Naive thymus-derived CD4-positive, alpha-beta T cell (primary cell): ENCODE data around the gene PER1. TPM values are rescaled to one million over a fixed set of nuclear protein-coding genes. Genes with fewer than 3 reads are reported as not detected.

Experiments used
- ATAC-seq: fragments of 150-1000 bp; cut with Tn5 transposase; 2 replicates; pipeline ENCODE4 v1.10.0; 2021; ENCODE audit warnings: mild to moderate bottlenecking, moderate library complexity
- CTCF ChIA-PET: fragments of 350-600 bp; sonication (Branson Sonifier 250); formaldehyde crosslinking; loops from one replicate; lab custom pipeline; 2021; ENCODE audit warnings: antibody characterized with exemption; lab: Charles Lee
- POLR2A ChIA-PET: fragments of 350-600 bp; sonication (Branson Sonifier 250); formaldehyde crosslinking; loops from one replicate; lab custom pipeline; 2021; ENCODE audit warnings: antibody characterized with exemption, inconsistent platforms; lab: Charles Lee
- DNase-seq, 9 donors: peaks; one replicate each; pipeline versions ENCODE4 v3.0.0 to v3.0.0-alpha.2; 2020 to 2022; ENCODE audit warnings: mixed read lengths in 1 of 9
- H3K27ac ChIP-seq: one replicate; pipeline ENCODE4 v1.7.0; 2013; ENCODE audit warnings: mild to moderate bottlenecking, low read depth, low read length, moderate library complexity
- H3K27me3 ChIP-seq, 2 donors: one replicate each; pipeline ENCODE4 v1.7.0; 2013; ENCODE audit warnings: low read length in 2 of 2, mild to moderate bottlenecking in 2 of 2, moderate library complexity in 2 of 2; ENCODE audit not compliant: control insufficient read depth in 2 of 2, insufficient read depth in 2 of 2
- H3K36me3 ChIP-seq, 3 experiments: 1 replicate in 2 of 3; 2 replicates in 1 of 3; pipeline ENCODE4 v1.7.0; 2013; ENCODE audit warnings: low read length in 3 of 3, mild to moderate bottlenecking in 3 of 3, moderate library complexity in 1 of 3; ENCODE audit not compliant: insufficient read depth in 3 of 3, control insufficient read depth in 2 of 3
- H3K4me1 ChIP-seq, 2 donors: one replicate each; pipeline ENCODE4 v1.7.0; 2013; ENCODE audit warnings: low read length in 2 of 2, mild to moderate bottlenecking in 2 of 2, moderate library complexity in 1 of 2; ENCODE audit not compliant: control insufficient read depth in 2 of 2, insufficient read depth in 2 of 2
- H3K4me3 ChIP-seq: 2 replicates; pipeline ENCODE4 v1.7.0; 2013; ENCODE audit warnings: mild to moderate bottlenecking, low read length
- H3K9me3 ChIP-seq, 3 experiments: 1 replicate in 2 of 3; 2 replicates in 1 of 3; pipeline ENCODE4 v1.7.0; 2013; ENCODE audit warnings: low read length in 3 of 3; ENCODE audit not compliant: control insufficient read depth in 2 of 3
- H3K27ac Mint-ChIP-seq, 9 donors: one replicate each; pipeline ENCODE4 v1.8.0; 2020 to 2022; ENCODE audit warnings: mixed read lengths in 9 of 9, mild to moderate bottlenecking in 8 of 9, moderate library complexity in 5 of 9, inconsistent platforms in 2 of 9
- H3K27me3 Mint-ChIP-seq, 5 donors: one replicate each; pipeline ENCODE4 v1.8.0; 2021 to 2022; ENCODE audit warnings: mixed read lengths in 5 of 5, mild to moderate bottlenecking in 1 of 5
- H3K36me3 Mint-ChIP-seq, 5 donors: one replicate each; pipeline ENCODE4 v1.8.0; 2020 to 2022; ENCODE audit warnings: mixed read lengths in 5 of 5, mild to moderate bottlenecking in 3 of 5, inconsistent platforms in 1 of 5
- H3K4me1 Mint-ChIP-seq, 7 donors: one replicate each; pipeline ENCODE4 v1.8.0; 2020 to 2022; ENCODE audit warnings: mixed read lengths in 7 of 7, mild to moderate bottlenecking in 3 of 7, inconsistent platforms in 1 of 7
- H3K4me3 Mint-ChIP-seq, 10 donors: one replicate each; pipeline ENCODE4 v1.8.0; 2020 to 2022; ENCODE audit warnings: mild to moderate bottlenecking in 10 of 10, mixed read lengths in 10 of 10, moderate library complexity in 6 of 10, inconsistent platforms in 2 of 10
- H3K9me3 Mint-ChIP-seq, 11 donors: one replicate each; pipeline ENCODE4 v1.8.0; 2020 to 2022; ENCODE audit warnings: mixed read lengths in 11 of 11, mild to moderate bottlenecking in 4 of 11, inconsistent platforms in 1 of 11, moderate library complexity in 1 of 11
- intact Hi-C, 2 donors: fragments of 100-400 bp; cut with micrococcal nuclease; formaldehyde crosslinking; loops; one replicate each; pipeline ENCODE4 v1.15.1; 2023
- polyA plus RNA-seq, 2 donors: library from polyadenylated mRNA; unstranded; fragments of 300-500 nt; fragmentation: Illumina TruSeq; gene quantifications; one replicate each; pipeline ENCODE4 v1.2.3, GENCODE V29; 2021
- total RNA-seq, 6 experiments: library from RNA in 5 of 6; stranded (reverse) in 5 of 6; gene quantifications; 1 replicate in 5 of 6; 2 replicates in 1 of 6; pipeline ENCODE4 v1.2.3 and lab custom pipeline; 2021 to 2026

Gene PER1
- total and polyA plus RNA-seq, 7 experiments from 2014 or later: 7.9 to 1,786 (median 80.1) TPM

- Histone ChIP-seq H3K9me3 (no peaks in the 10 kb centered on the region), H3K4me3 (peak overlapping the region; percentile 95), H3K27ac (peak overlapping the region; percentile 64), H3K36me3 (no peaks in the 10 kb centered on the region), H3K27me3 (peaks cover 0 to 9% of the 10 kb centered on the region in 2 donors), H3K4me1 (peaks cover 52 to 54% of the 10 kb centered on the region in 2 donors)
- ChIA-PET POLR2A (interaction anchor here (0.6 to 4.8 kb wide), 34 partner anchors 10 to 828 kb away, joined by 3 to 55 read pairs (median 6); partner anchors contain the start of genes BORCS6, CTC1, NAA38 and NDEL1), CTCF (interaction anchor here (0.7 to 13.2 kb wide), 25 partner anchors 7 to 181 kb away, joined by 3 to 248 read pairs (median 6); partner anchors contain the start of genes ALOX12B, BORCS6 and SLC25A35)
- ATAC-seq (peak; percentile 71), DNase-seq (peak in 8 of 9 donors; percentile 89 to 94 (median 92))
- Mint-ChIP-seq H3K4me3 (peak overlapping the region; percentile 88 to 99 (median 93)), H3K36me3 (peaks cover 0 to 9% (median 0%) of the 10 kb centered on the region in 5 donors), H3K27me3 (peaks cover 4 to 77% (median 45%) of the 10 kb centered on the region in 5 donors), H3K9me3 (peaks cover 0 to 31% (median 0%) of the 10 kb centered on the region in 11 donors), H3K4me1 (peaks cover 35 to 68% (median 62%) of the 10 kb centered on the region in 7 donors), H3K27ac (peak overlapping the region; percentile 94 to 100 (median 99))
- intact Hi-C loops: loop anchor here (1.0 to 2.0 kb wide), 17 partner anchors 18 to 433 kb away; partner anchors contain the start of genes SLC25A35 (in 2 of the 2), KDM6B (in 1 of the 2), RPL26 (in 1 of the 2) and TP53 (in 1 of the 2)
These were observed 32.4 kb downstream of the PER1 start for GRCh38 chr17:8119581-8120519.

GRCh38 chr17:8118769-8119580, 33.2 kb downstream of the PER1 start:
- intact Hi-C loops: loop anchor here (1.0 to 2.0 kb wide), 20 partner anchors 9 to 432 kb away; partner anchors contain the start of genes SLC25A35 (in 2 of the 2), KDM6B (in 1 of the 2), NAA38 (in 1 of the 2) and RPL26 (in 1 of the 2)
- DNase-seq (peak; percentile 78 to 92 (median 90)), ATAC-seq (peak; percentile 76)
- Histone ChIP-seq H3K4me1 (peaks cover 44 to 46% of the 10 kb centered on the region in 2 donors), H3K9me3 (no peaks in the 10 kb centered on the region), H3K4me3 (peak overlapping the region; percentile 95), H3K36me3 (no peaks in the 10 kb centered on the region), H3K27me3 (peaks cover 0 to 12% of the 10 kb centered on the region in 2 donors), H3K27ac (peak overlapping the region; percentile 64)
- Mint-ChIP-seq H3K9me3 (peaks cover 0 to 26% (median 0%) of the 10 kb centered on the region in 11 donors), H3K4me1 (peaks cover 27 to 61% (median 53%) of the 10 kb centered on the region in 7 donors), H3K36me3 (peaks cover 0 to 9% (median 0%) of the 10 kb centered on the region in 5 donors), H3K4me3 (peak overlapping the region; percentile 88 to 99 (median 94)), H3K27ac (peak overlapping the region; percentile 94 to 100 (median 99)), H3K27me3 (peaks cover 9 to 77% (median 45%) of the 10 kb centered on the region in 5 donors)
- ChIA-PET CTCF (interaction anchor here (0.6 to 13.2 kb wide), 26 partner anchors 8 to 182 kb away, joined by 3 to 248 read pairs (median 6); partner anchors contain the start of genes ALOX12B, BORCS6 and SLC25A35), POLR2A (interaction anchor here (0.6 to 4.8 kb wide), 28 partner anchors 9 to 829 kb away, joined by 3 to 55 read pairs (median 6); partner anchors contain the start of genes BORCS6, CTC1, NAA38 and NDEL1)

- Histone ChIP-seq H3K27me3 (peaks cover 0 to 12% of the 10 kb centered on the region in 2 donors), H3K27ac (peak within 1 kb of the TSS; percentile 64), H3K36me3 (no peaks in the 10 kb centered on the region), H3K9me3 (no peaks in the 10 kb centered on the region), H3K4me3 (peak within 1 kb of the TSS; percentile 95), H3K4me1 (peaks cover 37 to 38% of the 10 kb centered on the region in 2 donors)
- Mint-ChIP-seq H3K4me1 (peaks cover 20 to 53% (median 45%) of the 10 kb centered on the region in 7 donors), H3K27me3 (peaks cover 13 to 76% (median 41%) of the 10 kb centered on the region in 5 donors), H3K9me3 (peaks cover 0 to 25% (median 0%) of the 10 kb centered on the region in 11 donors), H3K36me3 (peaks cover 0 to 9% (median 0%) of the 10 kb centered on the region in 5 donors), H3K4me3 (peak within 1 kb of the TSS; percentile 88 to 99 (median 94)), H3K27ac (peak within 1 kb of the TSS; percentile 92 to 100 (median 99))
- intact Hi-C loops: loop anchor here (1.0 to 2.0 kb wide), 10 partner anchors 8 to 431 kb away; partner anchors contain the start of genes KDM6B (in 1 of the 2), NAA38 (in 1 of the 2), RPL26 (in 1 of the 2) and SLC25A35 (in 1 of the 2)
- no peak for ATAC-seq
- CTCF ChIA-PET: interaction anchor here (1.0 to 13.2 kb wide), 16 partner anchors 9 to 177 kb away, joined by 3 to 248 read pairs (median 12); partner anchors contain the start of genes ALOX12B, BORCS6 and SLC25A35
- POLR2A ChIA-PET: interaction anchor here (1.0 to 4.8 kb wide), 15 partner anchors 8 to 129 kb away, joined by 4 to 55 read pairs (median 12); partner anchors contain the start of genes BORCS6, CTC1 and TMEM107
- DNase-seq: peak in 1 of 9 donors; percentile 16
These were observed 34.0 kb downstream of the PER1 start, which contains the start of gene ALOXE3 for GRCh38 chr17:8117980-8118768. ALOXE3 (minus strand) TSS chr17:8118514; CDS start chr17:8117990, 524 bp downstream.

- H3K27ac Mint-ChIP-seq: peak overlapping the region in 3 of 9 donors; percentile 56 to 100 (median 94)
- no peaks in the 10 kb centered on the region for H3K36me3 ChIP-seq
- H3K36me3 Mint-ChIP-seq: peaks cover 0 to 9% (median 0%) of the 10 kb centered on the region in 5 donors
- peaks cover 17 to 48% (median 38%) of the 10 kb centered on the region in 7 donors for H3K4me1 Mint-ChIP-seq
- H3K27me3 Mint-ChIP-seq: peaks cover 14 to 77% (median 45%) of the 10 kb centered on the region in 5 donors
- peaks cover 31 to 32% of the 10 kb centered on the region in 2 donors for H3K4me1 ChIP-seq
- H3K4me3 Mint-ChIP-seq: peak overlapping the region; percentile 88 to 99 (median 94)
- H3K27ac ChIP-seq: peak overlapping the region; percentile 64
- H3K27me3 ChIP-seq: peaks cover 0 to 15% of the 10 kb centered on the region in 2 donors
- ChIA-PET POLR2A (interaction anchor here (0.7 to 4.8 kb wide), 13 partner anchors 8 to 260 kb away, joined by 3 to 55 read pairs (median 4); partner anchors contain the start of genes BORCS6, CTC1 and NAA38), CTCF (interaction anchor here (2.8 to 13.2 kb wide), 6 partner anchors 8 to 43 kb away, joined by 9 to 248 read pairs (median 22); partner anchors contain the start of gene ALOX12B)
- peaks cover 0 to 25% (median 0%) of the 10 kb centered on the region in 11 donors for H3K9me3 Mint-ChIP-seq
- no peaks in the 10 kb centered on the region for H3K9me3 ChIP-seq
- ATAC-seq: no peak
- H3K4me3 ChIP-seq: peak overlapping the region; percentile 95
- intact Hi-C loops: no loop called here
- peak in 1 of 9 donors; percentile 8 for DNase-seq
These were observed 34.7 kb downstream of the PER1 start for GRCh38 chr17:8117367-8117979.
